NCI-H2107 treated with DMSO at 0.1 percent for 48 hours (cell line): Measurements from ENCODE around the gene SLC31A2.
"Not testable (repeated sequence)": the region's sequence is repeated elsewhere in the genome, so short reads cannot be mapped to it uniquely, and the experiment has no call there.

ENCODE experiments used
- DNase-seq: peaks from one replicate; lab custom pipeline; 2025; ENCODE audit not compliant: unreplicated experiment; lab: John Stamatoyannopoulos, UW

The SLC31A2 gene

GRCh38 chr9:113150670-113151611, at the start of gene SLC31A2:
SLC31A2 (plus strand) TSS chr9:113151007; CDS start chr9:113151075, 68 bp downstream.
- DNase-seq = peak; percentile 53

- not testable (repeated sequence) for DNase-seq
Observed at GRCh38 chr9:113105345-113105744, 45.5 kb upstream of the SLC31A2 start.

- not testable (repeated sequence) for DNase-seq
Observed at GRCh38 chr9:113111065-113111951, 39.5 kb upstream of the SLC31A2 start.

GRCh38 chr9:113112706-113113510, 37.9 kb upstream of the SLC31A2 start:
- DNase-seq = not testable (repeated sequence)

- not testable (repeated sequence) for DNase-seq
Observed at GRCh38 chr9:113118829-113119228, 32.0 kb upstream of the SLC31A2 start.

GRCh38 chr9:113125386-113126035, 25.3 kb upstream of the SLC31A2 start:
- DNase-seq = no peak

GRCh38 chr9:113129466-113129865, 21.3 kb upstream of the SLC31A2 start:
- DNase-seq = no peak

- no peak for DNase-seq
Observed at GRCh38 chr9:113129884-113130283, 20.9 kb upstream of the SLC31A2 start.

GRCh38 chr9:113131689-113132151, 19.1 kb upstream of the SLC31A2 start:
- no peak for DNase-seq

GRCh38 chr9:113137196-113138168, 13.3 kb upstream of the SLC31A2 start:
- no peak for DNase-seq

- no peak for DNase-seq
Observed at GRCh38 chr9:113138760-113139159, 12.0 kb upstream of the SLC31A2 start.

GRCh38 chr9:113139225-113139829, 11.5 kb upstream of the SLC31A2 start:
- no peak for DNase-seq

- no peak for DNase-seq
Observed at GRCh38 chr9:113139953-113140352, 10.9 kb upstream of the SLC31A2 start.

GRCh38 chr9:113140896-113141295, 9.9 kb upstream of the SLC31A2 start:
- DNase-seq = not testable (repeated sequence)

- no peak for DNase-seq
Observed at GRCh38 chr9:113143432-113144227, 7.2 kb upstream of the SLC31A2 start.

- no peak for DNase-seq
Observed at GRCh38 chr9:113148372-113148705, 2.5 kb upstream of the SLC31A2 start.

- DNase-seq = no peak
Observed at GRCh38 chr9:113148781-113149510, 1.9 kb upstream of the SLC31A2 start.
